Superior temporal gyrus (tissue), 1 donor: ENCODE data around the gene MRPS7.
A peak's percentile ranks its signal among the peaks of the same experiment; 100 is the strongest.
"Not testable (repeated sequence)": the region's sequence is repeated elsewhere in the genome, so short reads cannot be mapped to it uniquely, and the experiment has no call there.

Experiments used
- DNase-seq: peaks from one replicate; pipeline ENCODE4 v3.0.0-alpha.2; 2016; ENCODE audit errors: extremely low spot score

MRPS7 gene

DNA sequence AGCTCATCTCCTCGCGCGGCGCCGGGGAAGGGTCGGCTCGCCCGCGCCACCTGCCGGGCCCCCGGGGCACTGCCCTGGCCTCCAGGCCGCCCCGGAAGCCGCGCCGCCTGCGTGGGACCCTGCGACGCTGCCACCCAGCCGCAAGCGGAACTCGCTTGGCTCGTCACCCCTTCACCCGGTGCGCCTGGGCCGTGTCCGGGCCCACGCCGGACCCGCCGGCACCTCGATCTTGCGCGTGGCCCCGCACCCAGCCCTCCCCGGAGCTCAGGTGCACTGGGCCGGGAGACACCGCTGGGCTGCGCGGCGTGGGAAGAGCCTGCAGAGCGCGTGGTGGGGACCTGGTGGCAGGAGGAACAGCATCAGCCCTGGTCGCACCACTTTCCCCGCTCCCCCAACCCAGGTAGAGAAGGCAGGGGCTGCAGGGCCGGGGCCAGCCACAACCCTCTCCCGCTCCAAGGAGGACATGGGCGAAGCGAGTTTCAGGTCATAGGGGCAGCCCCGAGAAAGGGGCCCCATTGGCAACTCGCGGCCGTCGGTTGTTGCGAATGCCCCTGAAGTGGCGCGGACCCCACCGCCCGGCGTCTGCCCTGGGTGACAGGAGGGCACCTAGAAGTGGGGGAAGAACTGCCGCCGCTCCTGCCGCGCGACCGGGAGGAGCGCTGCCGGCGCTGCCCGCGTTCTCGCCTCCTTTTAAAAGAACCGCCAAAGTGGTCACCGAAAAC lies 9.7 kb downstream of the MRPS7 start:
- DNase-seq, result peak; percentile 75

GRCh38 chr17:75271955-75272847 lies 10.5 kb downstream of the MRPS7 start:
- no peak for DNase-seq

DNA sequence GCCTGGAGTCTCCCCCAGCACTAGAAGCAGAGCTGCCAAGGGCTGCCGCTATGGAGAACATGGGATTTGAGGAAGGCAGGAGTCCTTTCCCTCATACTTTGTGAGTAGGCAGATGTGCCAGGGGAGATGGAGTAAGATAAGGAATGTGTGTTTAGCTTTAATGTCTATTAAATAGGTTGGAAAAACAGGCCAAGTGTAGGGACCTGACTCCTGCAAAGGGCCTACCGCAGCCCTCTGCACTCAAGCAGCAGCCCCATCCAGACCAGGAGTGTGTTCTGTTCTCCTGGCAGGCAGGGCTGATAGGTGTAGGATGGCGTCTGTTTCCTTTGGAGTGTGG lies 11.1 kb downstream of the MRPS7 start:
- peak; percentile 47 for DNase-seq

- no peak for DNase-seq
Observed at GRCh38 chr17:75273977-75274708, 12.5 kb downstream of the MRPS7 start.

DNA sequence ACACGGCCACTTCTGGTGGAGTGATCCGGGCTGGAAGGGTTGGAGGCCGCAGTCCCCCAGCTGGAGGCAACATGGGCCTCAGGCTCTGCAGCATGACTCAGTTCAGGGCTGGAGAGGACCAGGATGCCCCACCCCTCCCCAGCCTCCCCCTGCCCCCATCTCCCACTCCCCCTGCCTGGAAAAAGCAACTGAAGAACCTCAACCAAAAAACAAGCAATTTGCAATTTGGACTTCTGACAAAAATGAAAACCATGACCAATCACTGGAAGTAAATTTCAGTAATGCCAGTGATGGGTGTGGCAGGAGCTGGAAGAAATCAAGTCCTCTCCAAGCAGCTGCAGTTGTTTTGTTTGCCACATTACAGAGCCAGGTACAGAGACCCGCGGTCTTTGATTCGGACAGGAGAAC lies 16.0 kb downstream of the MRPS7 start:
- DNase-seq, result no peak

DNA sequence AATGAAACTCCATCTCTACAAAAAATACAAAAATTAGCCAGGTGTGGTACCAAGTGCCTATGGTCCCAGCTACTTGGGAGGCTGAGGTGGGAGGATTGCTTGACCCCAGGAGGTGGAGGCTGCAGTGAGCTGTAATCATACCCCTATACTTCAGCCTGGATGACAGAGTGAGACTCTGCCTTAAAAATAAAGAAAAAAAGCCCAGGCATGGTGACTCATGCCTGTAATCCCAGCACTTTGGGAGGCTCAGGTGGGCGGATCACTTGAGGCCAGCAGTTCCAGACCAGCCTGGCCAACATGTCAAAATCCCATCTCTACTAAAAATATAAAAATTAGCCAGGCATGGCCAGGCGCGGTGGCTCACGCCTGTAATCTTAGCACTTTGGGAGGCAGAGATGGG lies 18.5 kb downstream of the MRPS7 start:
- DNase-seq, result not testable (repeated sequence)

- DNase-seq, result no peak
Observed at GRCh38 chr17:75285123-75285522, 23.4 kb downstream of the MRPS7 start.

- no peak for DNase-seq
Observed at GRCh38 chr17:75287221-75287620, 25.5 kb downstream of the MRPS7 start.

GRCh38 chr17:75288359-75288758 lies 26.7 kb downstream of the MRPS7 start:
- no peak for DNase-seq

- no peak for DNase-seq
Observed at GRCh38 chr17:75288770-75289114, 27.1 kb downstream of the MRPS7 start.

DNA sequence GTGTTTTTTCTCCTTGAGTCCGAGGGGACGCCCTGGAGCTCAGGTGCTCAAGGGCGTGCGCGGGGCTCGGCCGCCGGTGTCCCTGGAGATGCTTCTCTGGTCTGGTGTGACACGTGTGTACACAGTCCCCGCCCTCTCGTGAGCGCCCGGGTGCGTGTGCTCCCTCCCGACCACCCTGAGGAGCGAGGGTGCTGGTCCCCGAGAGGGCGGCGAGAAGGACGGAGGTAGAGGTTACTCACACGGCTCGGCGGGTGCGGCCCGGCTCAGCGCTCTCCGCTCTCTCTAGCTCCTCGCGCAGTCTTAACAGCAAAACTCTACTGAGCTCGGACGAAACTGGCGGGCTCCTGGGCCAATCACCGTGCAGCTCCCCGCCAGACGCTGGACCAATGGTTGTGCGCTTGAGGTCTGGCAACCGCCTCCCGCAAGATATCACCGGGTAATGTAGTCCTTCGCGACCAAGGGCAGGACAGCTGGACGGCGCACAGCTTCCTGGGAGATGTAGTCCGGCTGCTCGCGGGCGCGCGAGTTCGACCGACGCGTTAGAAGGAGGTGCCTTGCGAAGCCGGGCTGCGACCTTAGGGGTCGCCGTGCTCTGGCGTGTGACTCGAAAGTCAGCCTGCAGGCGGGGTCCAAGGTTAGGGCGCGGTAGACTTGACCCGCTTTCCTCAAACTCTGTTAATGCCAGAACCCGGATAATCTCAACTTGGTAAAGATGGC lies 27.6 kb downstream of the MRPS7 start, which contains the start of gene SLC25A19:
TSS of gene SLC25A19 (minus strand) at position 319 of the 717 bp plus-strand sequence. CDS start 2,669 bp downstream, outside the sequence.
- DNase-seq, result peak; percentile 99

- peak; percentile 79 for DNase-seq
Observed at GRCh38 chr17:75289832-75290337, 28.2 kb downstream of the MRPS7 start.

DNA sequence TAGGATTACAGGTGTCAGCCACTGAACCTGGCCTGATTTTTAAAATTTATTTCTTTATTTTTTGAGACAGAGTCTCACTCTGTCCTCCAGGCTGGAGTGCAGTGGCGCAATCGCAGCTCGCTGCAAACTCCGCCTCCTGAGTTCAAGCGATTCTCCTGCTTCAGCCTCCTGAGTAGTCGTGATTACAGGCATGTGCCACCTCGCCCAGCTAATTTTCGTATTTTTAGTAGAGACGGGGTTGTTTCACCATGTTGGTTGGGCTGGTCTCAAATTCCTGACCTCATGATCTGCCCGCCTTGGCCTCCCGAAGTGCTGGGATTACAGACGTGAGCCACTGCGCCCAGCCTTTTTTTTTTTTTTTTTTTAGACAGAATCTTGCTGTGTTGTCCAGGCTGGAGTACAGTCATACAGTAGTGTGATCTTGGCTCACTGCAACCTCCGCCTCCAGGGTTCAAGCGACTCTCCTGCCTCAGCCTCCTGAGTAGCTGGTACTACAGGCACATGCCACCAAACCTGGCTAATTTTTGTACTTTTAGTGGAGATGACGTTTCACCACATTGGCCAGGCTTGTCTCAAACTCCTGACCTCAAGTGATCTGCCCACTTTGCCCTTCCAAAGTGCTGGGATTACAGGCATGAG lies 31.2 kb downstream of the MRPS7 start:
- DNase-seq, result not testable (repeated sequence)

DNA sequence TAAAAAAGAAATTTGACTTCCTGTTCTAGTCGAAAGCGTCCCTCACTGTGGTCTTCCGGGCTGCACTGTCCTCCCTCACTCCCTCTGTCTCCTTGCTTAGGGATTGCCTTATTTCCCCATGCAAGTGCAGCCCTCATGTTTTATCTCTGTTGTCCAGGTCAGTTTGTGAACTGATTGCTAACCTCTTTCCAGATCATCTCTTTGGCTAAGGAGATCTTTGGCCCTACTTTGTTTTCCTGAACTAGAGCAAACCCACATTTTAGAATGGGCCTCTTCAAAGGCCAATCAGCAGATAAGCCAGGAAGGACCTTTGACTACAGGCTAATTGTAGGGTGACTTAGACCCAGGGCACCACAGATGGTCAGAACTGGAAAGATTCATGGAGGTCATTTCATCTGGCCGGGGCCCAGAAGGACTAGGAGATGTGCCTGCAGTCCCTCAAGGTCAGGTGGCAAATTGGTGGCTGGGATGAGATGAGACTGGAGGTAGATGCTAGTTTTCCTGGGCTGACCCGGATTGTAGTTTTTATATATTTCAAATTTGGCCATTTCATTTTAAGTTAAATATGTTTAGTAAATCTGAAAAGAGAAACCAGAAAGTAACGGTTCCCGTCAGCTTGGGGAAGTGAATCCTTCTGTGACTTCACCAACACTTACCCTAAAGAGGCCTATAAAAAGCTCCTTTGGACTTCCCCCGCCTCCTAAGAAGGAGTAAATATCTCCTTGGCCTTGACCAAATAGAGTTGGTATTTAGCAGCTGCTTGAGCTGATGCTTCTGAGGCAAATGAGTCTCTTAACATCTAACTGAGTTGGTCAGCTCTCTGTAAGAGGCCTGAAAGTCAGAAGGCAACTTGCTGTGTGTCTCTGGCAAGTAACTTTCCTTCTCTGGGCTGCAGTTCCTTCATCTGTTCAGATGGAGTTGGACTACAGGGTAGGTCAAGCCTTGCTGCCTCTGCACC lies 33.8 kb downstream of the MRPS7 start:
- peak; percentile 27 for DNase-seq

DNA sequence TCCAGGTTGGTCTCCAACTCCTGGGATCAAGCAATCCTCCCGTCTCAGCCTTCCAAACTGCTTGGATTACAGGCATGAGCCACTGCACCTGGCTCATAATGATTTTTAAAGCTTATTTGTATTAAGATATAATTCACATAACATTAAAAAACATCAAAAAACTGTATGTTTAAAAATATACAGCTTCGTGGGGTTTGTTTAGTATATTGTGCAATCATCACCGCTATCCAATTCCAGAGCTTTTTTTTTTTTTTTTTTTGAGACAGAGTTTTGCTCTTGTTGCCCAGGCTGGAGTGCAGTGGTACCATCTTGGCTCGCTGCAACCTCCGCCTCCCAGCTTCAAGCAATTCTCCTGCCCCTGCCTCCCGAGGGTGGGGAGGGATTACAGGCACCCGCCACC lies 38.6 kb downstream of the MRPS7 start:
- no peak for DNase-seq

GRCh38 chr17:75301049-75301448 lies 39.4 kb downstream of the MRPS7 start:
- DNase-seq, result no peak

DNA sequence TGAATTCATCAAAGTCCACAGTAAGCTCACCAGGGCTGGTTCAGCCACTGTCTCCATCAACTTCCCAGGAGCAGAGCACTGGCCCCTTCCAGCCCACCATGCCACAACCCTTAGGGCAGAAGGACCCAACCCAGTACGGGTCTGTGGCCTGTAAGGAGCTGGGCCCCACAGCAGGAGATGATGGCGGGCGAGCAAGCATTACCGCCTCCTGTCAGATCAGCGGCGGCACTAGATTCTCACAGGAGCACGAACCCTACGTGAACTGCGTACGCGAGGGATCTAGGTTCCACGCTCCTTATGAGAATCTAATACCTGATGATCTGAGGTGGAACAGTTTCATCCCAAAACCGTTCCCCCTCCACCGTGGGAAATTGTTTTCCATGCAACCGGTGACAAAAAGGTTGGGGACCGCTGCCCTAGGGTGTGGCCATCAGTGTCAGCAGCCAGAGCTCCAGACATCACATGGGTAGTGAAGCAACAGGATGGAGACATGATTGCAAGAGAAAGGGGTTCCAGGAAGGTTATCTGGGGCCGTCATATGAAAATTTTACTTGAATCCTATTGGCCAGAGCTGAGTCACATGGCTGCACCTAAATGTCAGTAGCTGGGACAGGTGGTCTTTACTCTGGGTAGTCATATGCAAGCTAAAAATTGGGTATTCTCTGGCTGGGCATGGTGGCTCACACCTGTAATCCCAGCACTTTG lies 40.0 kb downstream of the MRPS7 start:
- DNase-seq, result no peak

GRCh38 chr17:75307957-75308731 lies 46.5 kb downstream of the MRPS7 start:
- DNase-seq, result no peak
